ENCODE data around the gene GANC.

GRCh38 chr15:42282926-42283325 lies 9.9 kb downstream of the GANC start:
- TF ChIP-seq CTCF (IDR thresholded peaks at IDR 0.05) (no peak), EP300 (IDR thresholded peaks at IDR 0.05; ENCODE audit: low read depth) (no peak), POLR2A (IDR thresholded peaks at IDR 0.05) (no peak)
